Measurements from ENCODE around the gene HBS1L. TPM values are rescaled to one million over a fixed set of nuclear protein-coding genes. Genes with fewer than 3 reads are reported as not detected.

HBS1L gene
- total and polyA plus RNA-seq, 2 of the 4 experiments (the other 2 are of a cell fraction), result 45.1 to 120 TPM

- no TSS peak for BruUV-seq (replicated peaks)
- Histone ChIP-seq H3K27ac (ENCODE audit: insufficient read depth, low read length) (no peak overlapping the region), H3K56ac (ENCODE audit: extremely low read depth, insufficient read depth, low read length) (no peak overlapping the region), H3K79me1 (ENCODE audit: low read depth in 1 of 2, low read length in 2 of 2) (no peaks in the 10 kb centered on the region), H3K23ac (ENCODE audit: low read depth, low read length) (no peak overlapping the region), H2BK120ac (ENCODE audit: low read depth, low read length) (no peak overlapping the region), H4K20me1 (ENCODE audit: insufficient read depth, low read length) (no peaks in the 10 kb centered on the region), H3K14ac (replicated peaks; ENCODE audit: low read depth, low read length) (no peak overlapping the region), H2BK20ac (ENCODE audit: low read depth, low read length) (no peak overlapping the region), H3K36me3 (ENCODE audit: control insufficient read depth, insufficient read depth, low read length) (no peaks in the 10 kb centered on the region), H2BK5ac (ENCODE audit: low read depth, low read length, poor library complexity, severe bottlenecking) (no peak overlapping the region), H3K27me3 (ENCODE audit: control insufficient read depth, insufficient read depth, low read length) (peaks cover 8% of the 10 kb centered on the region; the same call in 1 of the 2 replicates), H3K18ac (ENCODE audit: low read depth, low read length) (no peak overlapping the region), H3K4me1 (ENCODE audit: control insufficient read depth, insufficient read depth, low read length) (no peaks in the 10 kb centered on the region), H3K9ac (ENCODE audit: low read depth, low read length) (no peak overlapping the region), H4K91ac (ENCODE audit: insufficient read depth, low read depth, low read length) (no peak overlapping the region), H2AK5ac (ENCODE audit: low read depth, low read length) (no peak overlapping the region), H3K4me2 (ENCODE audit: low read depth, low read length) (no peak overlapping the region), H3K4me3 (ENCODE audit: insufficient read depth, low read depth, low read length) (no peak overlapping the region), H3K9me1 (ENCODE audit: insufficient read depth, low read length) (0 out of 2 replicates have a peak, but pooled peaks cover 3% of the 10 kb centered on the region), H4K8ac (ENCODE audit: low read depth in 2 of 2, low read length in 2 of 2) (no peak overlapping the region), H3K9me3 (ENCODE audit: control insufficient read depth, insufficient read depth, low read length) (no peaks in the 10 kb centered on the region), H4K5ac (ENCODE audit: low read depth, low read length) (no peak overlapping the region), H3K4ac (ENCODE audit: low read depth, low read length) (no peak overlapping the region), H2BK15ac (ENCODE audit: low read depth, low read length) (no peak overlapping the region), H2AFZ (replicated peaks; ENCODE audit: low read length, poor library complexity) (no peak overlapping the region), H2AK9ac (replicated peaks; ENCODE audit: low read depth, low read length, poor library complexity) (no peak overlapping the region)
- ATAC-seq (ENCODE audit: low read depth), result no peak
- no peak for DNase-seq
- dilution Hi-C loops (cut with HindIII; ENCODE audit: low sequenced_read_pairs, unreplicated experiment) (no loop called here), in situ Hi-C loops (cut with MboI; ENCODE audit: low sequenced_read_pairs) (no loop called here), intact Hi-C loops (cut with micrococcal nuclease) (no loop called here)
- WGBS, 2 experiments (ENCODE audit: extremely low coverage in 2 of 2, insufficient read length in 1 of 2), result 67% methylated on average over 1 of the region's 1 CpG; no CpG with 5 or more reads in 1 of the 2 experiments
- POLR2A ChIA-PET (ENCODE audit: unreplicated experiment), result no interaction called here
- TF ChIP-seq SMC3 (IDR thresholded peaks at IDR 0.05; ENCODE audit: low read depth, low read length), result no peak
- no peak for TF ChIP-seq MXI1 (IDR thresholded peaks at IDR 0.05; ENCODE audit: borderline replicate concordance, low read depth, low read length)
- TF ChIP-seq MAFK (IDR thresholded peaks at IDR 0.05; ENCODE audit: low read depth, low read length), result no peak
- no peak for TF ChIP-seq CTCF (conservative IDR thresholded peaks at IDR 0.05; ENCODE audit: low read depth, low read length)
- no peak for TF ChIP-seq RCOR1 (IDR thresholded peaks at IDR 0.05; ENCODE audit: insufficient replicate concordance, low read length)
- TF ChIP-seq FOS (IDR thresholded peaks at IDR 0.05; ENCODE audit: low read depth, low read length), result no peak
- no peak for TF ChIP-seq CEBPB (IDR thresholded peaks at IDR 0.05; ENCODE audit: low read depth, low read length)
- no peak for TF ChIP-seq BHLHE40 (IDR thresholded peaks at IDR 0.05; ENCODE audit: low read depth, low read length)
- no peak for TF ChIP-seq POLR2A (IDR thresholded peaks at IDR 0.05; ENCODE audit: low read depth, low read length)
- CTCF ChIA-PET, result no interaction called here
Measured at GRCh38 chr6:135088281-135088680, 33.7 kb upstream of the HBS1L start.

Data from IMR-90 (cell line).